Kidney tubule cell (primary cell): ENCODE data around the gene MPHOSPH9.

Source experiments
- DNase-seq: peaks from one replicate; pipeline ENCODE4 v3.0.0-alpha.2; 2018; ENCODE audit warnings: low spot score

Gene MPHOSPH9

DNA sequence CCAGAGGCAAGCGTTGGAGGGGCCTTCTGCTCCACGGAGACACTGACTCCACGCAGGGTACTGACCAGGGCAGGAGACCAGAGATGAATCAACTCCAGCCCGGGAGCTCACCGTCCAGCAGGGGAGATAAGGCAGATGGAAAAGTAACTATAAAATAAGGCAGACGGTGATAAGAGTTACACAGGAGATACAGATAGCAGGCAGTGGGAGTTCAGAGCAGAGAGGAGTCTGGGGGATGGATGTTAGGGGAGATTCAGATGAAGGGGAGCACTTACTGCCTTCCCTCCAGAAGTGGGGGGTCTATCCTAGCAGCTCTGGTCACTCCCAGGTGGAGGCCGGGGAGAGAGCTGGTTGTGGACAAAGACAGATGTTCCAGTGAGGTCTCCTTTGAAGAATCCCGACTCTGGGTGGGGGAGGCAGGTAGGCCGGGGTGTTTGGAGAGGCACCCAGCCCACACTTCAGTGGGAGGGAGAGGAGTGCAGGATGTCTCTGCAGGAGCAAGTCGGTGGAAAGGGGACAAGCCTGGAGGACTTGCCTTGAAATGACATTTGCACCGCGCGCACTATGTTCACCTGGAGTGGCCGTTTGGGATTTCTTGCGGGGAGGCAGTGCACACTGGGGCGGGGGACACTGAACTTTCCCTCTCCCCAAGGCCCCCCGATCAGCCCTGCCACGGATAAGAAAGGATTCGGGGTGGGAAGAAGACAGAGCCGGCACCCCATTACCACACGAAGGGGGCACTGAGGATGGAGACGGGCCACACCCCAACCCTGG is 83.3 kb downstream of the MPHOSPH9 start:
- no peak for DNase-seq

DNA sequence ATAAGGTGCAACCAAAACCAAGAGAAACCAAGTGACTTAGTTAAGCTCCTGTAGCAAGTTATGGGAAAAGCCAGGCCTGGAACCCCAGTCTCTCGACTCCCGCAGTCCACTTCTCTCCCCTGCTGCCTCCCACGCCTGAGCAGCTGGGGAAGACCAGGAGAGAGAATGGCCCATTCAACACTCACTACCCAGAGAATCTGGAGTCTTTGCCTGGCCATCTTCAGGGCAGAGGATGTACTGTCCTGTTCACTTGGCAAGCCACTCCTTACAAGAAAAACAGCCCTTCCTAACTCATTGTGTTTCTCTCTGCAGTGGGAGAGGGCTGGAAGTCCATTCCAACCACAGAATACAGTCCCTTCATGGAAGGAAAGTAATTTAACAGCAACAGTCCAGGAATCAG is 83.9 kb downstream of the MPHOSPH9 start:
- no peak for DNase-seq

DNA sequence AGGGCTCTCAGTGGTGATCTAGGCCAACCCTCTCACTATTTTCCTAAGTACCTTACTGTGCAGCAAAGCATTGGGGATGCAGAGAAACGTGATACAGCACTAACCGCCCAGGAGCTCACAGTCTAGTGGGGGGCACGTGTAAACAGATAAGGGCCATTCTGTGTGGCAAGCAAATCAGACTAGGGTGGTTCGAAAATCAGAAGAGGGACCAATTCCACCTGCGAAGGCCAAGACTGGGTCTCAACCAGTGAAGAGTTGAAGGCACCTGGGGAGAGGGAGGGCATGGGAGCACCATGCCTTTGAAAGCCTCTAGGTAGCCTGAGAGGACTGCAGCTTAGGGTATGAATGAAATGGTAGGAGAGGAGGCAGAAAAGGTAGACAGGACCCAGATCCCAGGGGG is 84.3 kb downstream of the MPHOSPH9 start:
- DNase-seq: no peak

DNA sequence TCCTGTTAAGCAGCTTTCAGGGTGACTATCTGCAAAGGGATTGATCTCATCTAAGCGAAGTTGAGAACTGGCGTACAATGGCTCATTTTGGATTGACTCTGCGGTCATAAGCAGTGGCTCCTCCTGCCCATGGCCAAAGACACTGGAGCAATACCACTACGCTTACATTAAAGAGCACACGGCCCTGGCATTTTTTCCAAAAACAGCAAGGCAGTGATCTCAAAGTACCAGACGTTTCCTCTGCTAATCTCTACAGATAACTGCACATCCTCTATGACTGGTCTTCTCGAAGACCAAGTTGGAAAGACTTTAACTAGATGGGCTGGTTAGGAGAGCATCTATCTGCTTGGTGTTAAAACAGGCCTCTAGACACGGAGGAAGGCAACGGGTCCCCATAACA is 84.7 kb downstream of the MPHOSPH9 start:
- DNase-seq: no peak

DNA sequence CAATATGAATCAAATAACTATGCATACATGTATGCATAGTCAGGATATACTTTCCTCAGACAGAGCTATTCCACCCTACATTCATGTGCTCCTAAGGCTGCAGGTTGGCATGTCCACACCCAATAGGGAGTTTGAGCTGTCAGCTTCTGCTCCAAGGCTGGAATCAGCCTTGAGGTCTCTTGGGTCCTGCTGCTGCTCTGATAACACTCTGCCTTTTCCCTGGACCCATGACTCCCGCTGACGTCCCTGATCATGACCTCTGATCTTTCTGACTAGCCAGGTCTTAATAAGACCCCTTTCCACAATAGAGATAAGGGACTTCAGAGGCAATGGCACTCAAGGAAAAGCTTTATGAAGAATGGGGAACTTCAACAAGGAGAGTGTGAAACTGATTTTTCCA is 87.7 kb downstream of the MPHOSPH9 start:
- no peak for DNase-seq

DNA sequence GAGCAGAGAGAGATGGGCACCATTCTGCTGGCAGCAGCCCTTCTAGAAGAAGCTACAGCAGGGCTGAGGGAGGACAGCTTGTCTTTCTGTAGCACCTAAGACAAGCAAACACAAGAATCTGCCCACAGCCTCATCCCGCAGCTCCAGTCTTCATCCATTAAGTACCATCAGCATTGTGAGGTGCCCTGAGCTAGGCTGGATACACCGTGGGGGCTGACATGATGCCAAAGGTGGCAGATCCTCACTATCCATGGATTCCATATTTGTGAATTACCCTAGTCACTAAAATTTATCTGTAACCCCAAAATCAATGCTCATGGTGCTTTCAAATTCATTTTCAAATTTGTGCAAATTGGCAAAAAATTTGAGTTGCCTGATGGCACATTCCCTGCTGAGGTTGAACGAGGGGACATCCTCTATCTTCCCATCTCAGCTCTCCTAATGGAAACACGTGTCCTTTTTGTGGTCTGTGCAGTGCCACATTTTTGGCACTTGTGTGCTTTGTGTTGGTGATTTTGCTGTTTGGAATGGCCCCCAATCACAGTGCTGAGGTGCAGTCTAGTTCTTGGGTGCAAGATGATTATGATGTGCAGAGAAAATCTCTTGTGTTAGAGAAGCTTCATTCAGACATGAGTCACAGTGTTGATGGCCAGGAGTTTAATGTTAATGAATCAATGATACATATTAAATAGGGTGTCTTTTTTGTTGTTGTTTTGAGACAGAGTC is 89.0 kb downstream of the MPHOSPH9 start:
- no peak for DNase-seq

DNA sequence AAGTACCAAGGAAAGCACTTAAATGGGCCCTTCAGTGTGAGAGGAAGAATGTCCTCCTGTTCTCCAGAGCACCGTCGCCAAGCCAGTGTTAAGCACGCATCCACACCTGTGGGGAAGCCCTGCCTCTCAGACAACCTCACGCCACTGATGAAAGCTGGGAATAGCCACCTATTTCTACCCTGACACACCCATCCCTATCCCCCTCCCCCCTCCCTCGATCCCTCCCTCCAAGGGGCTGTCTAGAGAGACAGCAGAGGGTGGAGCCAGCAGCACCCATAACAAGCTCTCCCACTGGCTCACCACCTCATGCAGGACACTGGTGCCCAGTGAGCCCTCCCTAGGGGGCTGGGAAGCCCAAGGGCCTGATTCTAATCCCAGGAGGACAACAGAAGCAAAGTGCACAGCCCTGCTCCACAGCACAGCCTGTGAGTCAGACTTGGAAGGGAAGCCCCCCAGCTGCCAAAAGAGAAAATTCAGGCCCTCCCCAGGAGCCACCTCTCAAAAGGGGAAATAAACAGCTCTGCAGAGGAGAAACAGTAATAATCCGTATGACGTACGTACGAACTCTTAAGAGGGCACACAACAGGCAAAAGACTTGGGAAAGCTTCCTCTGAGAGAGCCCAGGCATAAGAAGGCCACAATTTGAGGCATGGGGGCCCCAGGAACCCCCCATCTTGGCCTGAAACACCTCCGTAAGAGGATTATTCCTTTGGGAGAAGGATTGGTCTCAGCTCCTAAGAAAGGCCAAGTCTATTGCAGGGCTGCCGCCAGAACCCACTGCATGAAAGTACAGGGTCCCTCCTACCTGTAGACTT is 89.8 kb downstream of the MPHOSPH9 start:
- peak; percentile 40 for DNase-seq

DNA sequence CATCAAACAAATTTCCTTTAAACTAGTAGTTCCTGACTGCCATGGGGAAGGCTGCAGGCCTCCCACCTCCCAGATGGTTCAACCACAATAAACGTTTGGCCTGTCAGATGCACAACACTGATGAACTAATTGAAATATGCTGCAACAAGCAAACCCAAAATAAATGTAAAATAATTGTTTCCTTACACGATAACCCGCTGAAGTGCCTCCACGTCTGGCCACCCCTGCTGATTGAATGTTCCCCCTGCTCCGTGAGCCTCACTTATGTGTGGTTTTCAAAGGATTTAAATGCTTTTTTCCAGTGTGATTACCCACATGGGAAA is 90.5 kb downstream of the MPHOSPH9 start:
- DNase-seq: no peak

DNA sequence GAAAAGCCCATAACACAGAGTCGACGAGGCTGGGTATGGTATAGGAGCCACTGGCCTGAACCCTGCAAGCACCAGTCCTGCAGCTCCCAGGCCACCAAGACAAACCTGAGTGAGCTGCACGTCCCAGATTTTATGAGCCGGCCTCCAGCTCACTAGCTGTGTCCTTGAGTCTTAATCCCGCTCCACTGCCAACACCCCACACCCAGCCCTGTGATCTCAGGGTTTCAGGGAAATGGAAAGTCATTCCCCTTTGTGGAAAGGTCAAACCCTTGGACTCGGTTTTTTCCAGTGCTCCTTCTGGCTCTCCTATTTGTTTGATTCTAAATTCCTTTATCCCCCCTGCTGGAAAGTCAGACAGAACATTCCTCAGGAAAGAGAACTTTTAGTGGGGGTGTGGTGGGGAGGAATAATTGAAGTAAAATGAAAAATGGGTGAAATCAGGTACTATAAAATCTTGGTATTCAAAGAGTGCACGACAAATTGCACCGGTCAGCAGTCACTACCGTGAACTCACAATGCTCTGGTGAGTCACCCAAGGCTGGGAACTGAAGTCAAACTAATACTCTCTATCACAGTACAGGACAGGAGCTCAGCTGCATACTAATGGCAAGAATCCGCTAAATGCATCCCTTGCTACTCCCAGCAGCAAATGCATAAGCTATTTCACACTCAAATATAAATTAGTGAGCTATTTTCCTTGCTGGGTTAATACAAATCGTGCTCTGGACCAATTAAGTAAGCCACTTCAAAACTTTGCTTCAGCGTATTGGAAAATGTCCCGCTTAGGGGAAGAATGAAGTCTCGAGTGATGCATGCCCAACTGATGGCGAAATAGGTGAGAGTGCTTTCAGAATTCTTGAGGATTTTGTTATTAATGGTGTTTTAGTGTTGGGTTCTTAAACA is 91.1 kb downstream of the MPHOSPH9 start:
- peak; percentile 81 for DNase-seq

DNA sequence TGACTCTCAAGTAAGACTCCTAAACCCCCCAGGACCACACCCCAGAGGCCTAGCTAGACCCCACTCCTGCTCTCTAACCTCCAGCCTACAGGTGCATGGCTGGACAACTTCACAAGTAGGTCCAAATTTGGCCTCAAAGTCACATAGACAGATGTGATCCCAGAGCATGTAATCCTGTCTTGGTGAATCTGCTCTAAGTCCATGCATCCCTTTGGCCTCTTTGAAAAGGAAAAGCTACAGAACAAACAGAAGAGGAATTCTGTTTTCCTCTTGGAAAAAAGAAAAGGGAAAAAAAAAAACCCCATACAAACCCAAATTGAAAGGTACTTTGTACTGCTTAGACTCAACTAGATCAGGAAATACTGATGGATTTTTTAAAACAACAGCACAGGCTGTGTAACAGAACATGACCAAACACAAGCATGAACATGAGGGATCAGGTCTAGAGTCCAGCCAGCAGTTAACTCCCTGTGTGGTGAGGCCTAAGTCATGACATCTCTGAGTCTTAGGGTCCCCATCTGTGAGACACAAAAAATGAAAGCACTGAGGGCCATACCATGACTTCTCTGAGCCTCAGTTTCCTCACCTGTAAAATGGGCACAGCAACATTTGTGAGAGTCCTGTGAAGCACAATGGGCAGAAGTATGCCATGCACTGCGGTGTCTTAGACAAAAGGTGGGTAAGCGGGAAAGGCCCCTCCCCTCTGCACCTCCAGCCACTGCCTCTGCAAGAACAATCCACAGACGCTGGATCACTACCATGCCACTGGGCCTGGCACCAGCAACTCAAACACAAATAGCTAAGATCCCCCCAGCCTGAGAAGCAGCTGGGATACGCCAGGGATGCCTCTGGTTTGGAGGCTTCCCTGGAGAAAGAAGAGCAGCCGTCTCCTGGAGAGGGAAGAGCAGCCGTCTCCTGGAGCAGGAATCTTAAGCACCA is 92.0 kb downstream of the MPHOSPH9 start:
- no peak for DNase-seq

DNA sequence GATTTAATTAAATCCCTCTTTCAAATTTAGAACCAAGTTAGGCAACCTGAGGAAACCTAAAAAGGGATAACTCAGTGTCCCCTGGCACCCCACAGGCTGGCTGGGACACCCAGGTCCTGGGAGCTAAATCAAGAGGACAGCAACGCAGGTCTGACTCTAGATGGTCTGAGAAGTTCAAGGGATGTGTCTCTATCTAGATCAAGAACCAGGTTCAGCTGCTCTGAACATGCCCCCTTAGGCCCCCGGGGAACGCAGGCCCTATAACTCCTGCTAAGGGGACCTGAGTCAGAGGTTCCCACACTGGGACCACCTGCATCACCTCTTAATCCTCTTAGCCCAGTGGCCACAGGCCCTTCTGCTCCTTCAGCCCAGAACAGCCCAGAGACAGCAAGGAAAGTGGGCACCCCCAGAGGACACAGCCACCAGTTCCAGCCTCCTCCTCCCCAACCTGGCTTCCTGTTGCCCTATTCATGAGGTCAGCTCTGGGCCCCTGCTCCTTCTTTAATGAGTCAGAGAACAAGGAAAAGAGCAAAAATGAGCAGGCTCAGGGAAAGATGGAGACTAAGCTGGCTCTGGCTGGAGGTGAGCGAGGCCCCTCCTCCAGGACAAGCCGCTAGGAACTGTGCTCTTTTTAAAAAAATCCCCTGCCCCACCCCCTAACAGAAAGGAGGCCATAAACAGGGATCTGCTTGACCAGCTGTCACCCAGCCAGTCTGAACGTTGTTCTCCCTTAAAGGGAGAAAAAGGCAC is 92.8 kb downstream of the MPHOSPH9 start:
- peak; percentile 90 for DNase-seq

DNA sequence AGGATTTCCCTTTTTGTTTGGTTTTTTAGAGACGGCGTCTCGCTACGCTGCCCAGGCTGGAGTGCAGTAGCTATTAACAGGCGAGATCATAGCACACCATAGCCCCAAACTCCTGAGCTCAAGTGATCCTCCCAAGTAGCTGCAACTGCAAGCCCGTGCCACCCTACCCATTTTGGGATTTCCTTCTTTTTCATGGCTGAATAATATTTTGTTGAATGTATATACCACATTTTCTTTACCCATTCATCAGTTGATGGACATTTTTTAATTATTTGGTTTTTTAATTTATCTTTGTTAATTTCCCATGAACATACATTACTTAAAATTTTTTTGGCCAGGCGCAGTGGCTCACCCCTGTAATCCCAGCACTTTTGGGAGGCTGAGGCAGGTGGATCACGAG is 97.3 kb downstream of the MPHOSPH9 start:
- no peak for DNase-seq

DNA sequence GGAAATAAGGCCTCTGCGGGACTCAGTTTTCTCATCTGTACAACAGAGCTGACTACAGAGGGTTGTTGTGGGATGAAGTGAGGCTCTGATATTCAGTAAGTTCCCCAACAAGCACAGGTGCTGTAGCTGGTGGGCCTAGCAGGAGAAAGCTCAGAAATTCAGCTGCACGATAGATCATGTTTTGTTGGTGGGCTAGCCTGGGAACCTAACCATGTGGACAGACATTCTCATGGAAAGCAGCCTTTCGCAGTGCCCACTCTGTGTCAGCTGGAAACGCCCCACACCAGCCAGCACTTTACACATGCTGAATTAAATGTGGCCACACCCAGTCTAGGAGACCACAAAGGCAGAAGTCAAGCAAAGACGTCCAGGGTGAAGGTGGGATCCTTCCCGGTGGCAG is 98.1 kb downstream of the MPHOSPH9 start:
- no peak for DNase-seq

DNA sequence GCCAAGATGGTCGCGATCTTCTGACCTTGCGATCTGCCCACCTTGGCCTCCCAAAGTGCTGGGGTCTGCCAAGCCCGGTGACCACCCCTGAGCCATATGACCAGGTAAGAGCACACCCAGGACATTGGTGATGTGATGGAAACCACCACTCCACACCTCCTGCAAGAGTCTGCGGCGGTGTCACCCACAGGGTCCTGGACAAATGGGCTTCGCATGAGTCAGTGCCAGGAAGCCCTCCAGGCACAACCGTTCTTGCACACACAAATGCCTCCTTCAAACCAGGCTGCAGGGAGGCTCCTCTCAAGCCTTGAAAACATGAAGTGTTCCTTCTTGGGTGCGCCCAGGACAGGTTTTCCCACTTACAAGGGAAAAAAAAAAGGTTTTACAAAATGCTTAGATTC is 98.7 kb downstream of the MPHOSPH9 start:
- DNase-seq: peak; percentile 42

DNA sequence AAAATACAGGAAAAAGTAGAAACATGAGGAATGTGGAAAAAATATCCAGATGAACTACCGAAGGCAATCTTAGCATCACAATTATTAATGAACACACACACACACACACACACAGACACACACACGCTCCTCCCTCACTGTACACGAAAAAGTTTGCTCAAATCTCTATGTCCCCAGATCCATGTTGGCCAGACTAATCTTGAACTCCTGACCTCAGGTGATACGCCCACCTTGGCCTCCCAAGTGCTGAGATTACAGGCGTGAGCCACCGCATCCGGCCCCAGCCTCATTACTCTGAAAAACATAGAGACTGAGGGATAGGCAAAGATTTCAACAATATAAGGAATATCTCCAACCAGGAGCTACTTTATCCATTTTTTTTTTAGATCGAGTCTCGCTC is 99.2 kb downstream of the MPHOSPH9 start:
- DNase-seq: no peak

DNA sequence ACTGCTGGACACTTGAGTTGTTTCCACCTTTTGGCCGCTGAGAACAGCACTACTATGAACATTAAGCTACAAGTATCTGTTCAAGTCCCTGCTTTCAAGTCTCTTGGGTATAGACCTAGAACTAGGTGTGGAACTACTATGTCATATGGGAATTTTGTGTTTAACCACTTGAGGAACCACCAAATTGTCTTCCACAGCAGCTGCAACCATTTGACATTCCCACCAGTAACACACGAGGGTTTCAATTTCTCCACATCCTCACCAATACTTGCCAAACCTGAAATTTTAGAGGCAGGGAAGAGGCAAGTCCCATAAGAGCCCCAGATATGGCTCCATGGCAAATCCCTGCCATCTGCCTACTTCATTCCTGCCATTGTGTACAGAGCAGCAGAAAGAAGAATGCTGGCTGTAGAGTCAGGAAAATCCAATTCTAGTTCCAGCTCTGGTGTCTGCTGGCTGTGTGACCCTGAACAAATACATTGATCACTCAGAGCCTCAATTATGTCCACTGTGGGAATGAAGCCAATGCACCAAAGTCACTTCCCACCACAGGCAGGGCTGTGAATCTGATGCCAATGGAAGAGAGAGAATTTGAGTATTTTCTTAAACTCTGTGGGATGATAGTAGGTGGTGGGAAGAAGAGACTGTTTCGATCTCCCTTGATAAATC is 99.9 kb downstream of the MPHOSPH9 start:
- DNase-seq: no peak

DNA sequence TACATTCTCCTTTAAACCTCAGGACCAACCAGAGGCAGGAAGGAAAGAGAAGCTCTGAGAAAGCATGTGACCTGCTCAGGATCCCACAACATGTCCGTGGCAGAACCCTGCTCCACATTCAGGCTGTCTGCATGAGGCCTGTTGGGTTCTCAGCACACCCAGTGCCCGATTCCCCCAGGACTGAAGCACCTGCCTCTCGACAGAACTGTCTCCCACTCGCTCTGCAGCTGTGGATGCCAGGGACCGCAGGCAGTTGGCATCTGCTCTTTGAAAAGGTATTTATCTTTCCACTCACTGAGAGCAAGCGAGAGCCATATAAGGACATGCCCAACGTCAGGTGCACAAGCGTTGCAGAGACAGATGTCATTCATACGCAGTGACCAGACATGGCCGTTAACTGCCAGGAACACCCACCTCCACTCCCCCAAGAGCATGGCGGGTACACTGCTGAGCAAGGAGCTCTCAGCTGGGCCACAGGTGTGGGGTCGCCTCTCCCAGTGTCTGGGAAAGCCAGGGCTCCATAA is 101.0 kb downstream of the MPHOSPH9 start:
- no peak for DNase-seq

DNA sequence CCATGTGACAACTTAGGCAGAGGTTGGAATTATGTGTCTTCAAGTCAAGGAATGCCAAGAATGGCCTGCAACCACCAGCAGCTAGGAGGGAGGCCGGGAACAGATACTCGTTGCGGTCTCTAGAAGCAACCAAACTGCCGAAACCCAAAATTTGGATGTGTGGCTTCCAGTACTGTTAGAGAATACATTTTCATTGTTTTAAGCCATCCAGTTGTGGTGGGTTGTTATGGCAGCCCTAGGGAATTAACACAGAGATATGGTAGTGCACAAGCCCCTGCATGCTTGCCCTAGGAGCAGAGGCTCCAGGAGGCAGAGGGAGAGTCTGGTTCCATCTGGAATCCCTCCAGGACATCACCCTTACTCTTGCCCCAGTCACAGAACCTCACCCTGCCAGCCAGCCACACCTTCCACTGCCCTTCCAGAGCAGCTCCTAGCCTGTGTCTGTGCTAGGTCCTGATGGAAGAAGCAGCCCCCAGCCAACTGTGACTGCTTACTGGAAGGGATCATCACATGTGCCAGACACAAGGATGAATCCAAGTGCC is 101.6 kb downstream of the MPHOSPH9 start:
- DNase-seq: no peak

DNA sequence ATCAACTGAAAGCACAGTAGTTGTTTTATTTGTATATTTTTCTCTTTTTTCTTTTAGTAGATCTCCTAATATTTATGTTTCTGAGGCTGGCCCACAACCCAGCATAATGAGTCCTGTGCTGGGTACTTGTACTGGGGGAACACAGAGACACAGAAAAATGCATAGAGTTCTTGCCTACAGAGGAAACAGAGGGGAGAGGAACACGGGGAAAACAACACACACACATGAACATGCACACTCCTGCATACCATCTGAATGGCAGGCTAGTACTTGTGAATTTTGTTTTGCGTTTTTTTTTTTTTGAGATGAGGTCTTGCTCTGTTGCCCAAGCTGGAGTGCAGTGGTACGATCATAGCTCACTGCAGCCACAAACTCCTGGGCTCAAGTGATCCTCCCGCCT is 103.3 kb downstream of the MPHOSPH9 start:
- no peak for DNase-seq
